ENCODE results near the gene PARP15.

Gene PARP15

GRCh38 chr3:122578069-122578740 lies 755 bp downstream of the PARP15 start:
- no peaks in the 10 kb centered on the region for H3K9me3 ChIP-seq (ENCODE audit: control insufficient read depth, low read length)
- TF ChIP-seq CTCF (IDR thresholded peaks at IDR 0.05) = no peak
- H3K27me3 ChIP-seq (ENCODE audit: control insufficient read depth, insufficient read depth, low read length) = no peaks in the 10 kb centered on the region
- H3K27ac ChIP-seq = no peak overlapping the region
- H2AFZ ChIP-seq = peak overlapping the region; percentile 77
- no peak overlapping the region for H3K4me3 ChIP-seq (ENCODE audit: low read depth, low read length)
- H3K9ac ChIP-seq = no peak overlapping the region
- no peak overlapping the region for H3K4me2 ChIP-seq (ENCODE audit: low read length)
- H3K4me1 ChIP-seq = peaks cover 5% of the 10 kb centered on the region
- H3K79me2 ChIP-seq = no peaks in the 10 kb centered on the region
- H3K36me3 ChIP-seq (ENCODE audit: control insufficient read depth, insufficient read depth, low read length) = peaks cover 3% of the 10 kb centered on the region

- H3K4me3 ChIP-seq (ENCODE audit: low read depth, low read length) = no peak overlapping the region
- no peak overlapping the region for H3K9ac ChIP-seq
- H3K4me2 ChIP-seq (ENCODE audit: low read length) = no peak overlapping the region
- TF ChIP-seq CTCF (IDR thresholded peaks at IDR 0.05) = no peak
- H3K36me3 ChIP-seq (ENCODE audit: control insufficient read depth, insufficient read depth, low read length) = peaks cover 3% of the 10 kb centered on the region
- H3K27me3 ChIP-seq (ENCODE audit: control insufficient read depth, insufficient read depth, low read length) = no peaks in the 10 kb centered on the region
- H3K4me1 ChIP-seq = no peaks in the 10 kb centered on the region
- H2AFZ ChIP-seq = no peak overlapping the region
- no peaks in the 10 kb centered on the region for H3K79me2 ChIP-seq
- H3K9me3 ChIP-seq (ENCODE audit: control insufficient read depth, low read length) = no peaks in the 10 kb centered on the region
- H3K27ac ChIP-seq = no peak overlapping the region
These were observed 3.0 kb downstream of the PARP15 start for GRCh38 chr3:122580470-122580869.

GRCh38 chr3:122581622-122582021 lies 4.2 kb downstream of the PARP15 start:
- Histone ChIP-seq H3K27me3 (ENCODE audit: control insufficient read depth, insufficient read depth, low read length) (no peaks in the 10 kb centered on the region), H3K79me2 (no peaks in the 10 kb centered on the region), H3K4me3 (ENCODE audit: low read depth, low read length) (no peak overlapping the region), H3K9me3 (ENCODE audit: control insufficient read depth, low read length) (no peaks in the 10 kb centered on the region), H3K27ac (no peak overlapping the region), H3K4me1 (no peaks in the 10 kb centered on the region), H2AFZ (no peak overlapping the region), H3K36me3 (ENCODE audit: control insufficient read depth, insufficient read depth, low read length) (peaks cover 3% of the 10 kb centered on the region), H3K9ac (no peak overlapping the region), H3K4me2 (ENCODE audit: low read length) (no peak overlapping the region)
- TF ChIP-seq CTCF (IDR thresholded peaks at IDR 0.05) = no peak

GRCh38 chr3:122582390-122582789 lies 4.9 kb downstream of the PARP15 start:
- Histone ChIP-seq H3K79me2 (no peaks in the 10 kb centered on the region), H3K27me3 (ENCODE audit: control insufficient read depth, insufficient read depth, low read length) (no peaks in the 10 kb centered on the region), H3K9ac (no peak overlapping the region), H3K36me3 (ENCODE audit: control insufficient read depth, insufficient read depth, low read length) (peaks cover 3% of the 10 kb centered on the region), H3K4me1 (no peaks in the 10 kb centered on the region), H3K9me3 (ENCODE audit: control insufficient read depth, low read length) (no peaks in the 10 kb centered on the region), H2AFZ (no peak overlapping the region), H3K4me3 (ENCODE audit: low read depth, low read length) (no peak overlapping the region), H3K27ac (no peak overlapping the region), H3K4me2 (ENCODE audit: low read length) (no peak overlapping the region)
- no peak for TF ChIP-seq CTCF (IDR thresholded peaks at IDR 0.05)

- Histone ChIP-seq H3K9ac (no peak overlapping the region), H3K79me2 (no peaks in the 10 kb centered on the region), H3K27ac (no peak overlapping the region), H3K36me3 (ENCODE audit: control insufficient read depth, insufficient read depth, low read length) (peaks cover 3% of the 10 kb centered on the region), H3K9me3 (ENCODE audit: control insufficient read depth, low read length) (no peaks in the 10 kb centered on the region), H2AFZ (no peak overlapping the region), H3K4me1 (no peaks in the 10 kb centered on the region), H3K27me3 (ENCODE audit: control insufficient read depth, insufficient read depth, low read length) (no peaks in the 10 kb centered on the region), H3K4me2 (ENCODE audit: low read length) (no peak overlapping the region), H3K4me3 (ENCODE audit: low read depth, low read length) (no peak overlapping the region)
- TF ChIP-seq CTCF (IDR thresholded peaks at IDR 0.05) = no peak
These were observed 8.6 kb downstream of the PARP15 start for GRCh38 chr3:122586098-122586497.

All from parathyroid adenoma (tissue), 2 donors.